NCI-H2171 treated with DMSO at 0.1 percent for 48 hours (cell line): ENCODE measurements around the gene LRRC8C.

Source experiments
- DNase-seq: peaks from one replicate; lab custom pipeline; 2025; lab: John Stamatoyannopoulos, UW

The LRRC8C gene

DNA sequence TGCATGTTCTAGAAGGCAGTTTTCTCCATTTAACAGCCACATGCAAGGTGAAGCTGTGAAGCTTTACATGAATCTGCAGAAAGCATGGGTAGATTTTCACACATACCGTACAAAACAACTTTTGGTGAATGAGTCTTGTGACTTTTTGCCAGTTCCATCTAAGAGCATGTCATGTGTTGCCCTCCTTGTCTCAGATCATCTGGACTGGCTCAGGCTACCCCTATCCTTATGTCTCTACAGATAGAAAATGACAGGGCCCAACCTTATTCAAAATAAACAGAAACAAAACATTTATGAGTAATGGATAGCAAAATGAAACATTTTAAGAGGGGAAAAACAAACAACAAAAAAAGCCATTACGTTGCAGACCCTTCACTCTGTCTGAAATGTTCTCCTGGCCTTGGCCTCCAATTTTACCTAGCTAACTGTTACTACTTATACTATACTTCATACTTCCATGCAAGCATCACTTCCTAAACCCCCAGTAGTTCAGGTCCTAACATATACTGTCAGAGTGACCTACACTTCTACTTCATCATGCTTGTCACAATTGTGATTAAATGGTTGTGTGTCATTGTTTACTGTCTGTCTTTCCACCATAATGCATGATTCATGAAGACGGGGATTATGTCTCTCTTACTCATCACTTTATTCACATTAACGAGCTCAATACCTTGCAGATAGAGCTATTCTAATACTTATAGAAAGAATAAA, 39.0 kb downstream of the LRRC8C start:
- DNase-seq = no peak

- DNase-seq = no peak
Measured at GRCh38 chr1:89672489-89673183, 39.7 kb downstream of the LRRC8C start.

GRCh38 chr1:89673251-89673650, 40.3 kb downstream of the LRRC8C start:
- no peak for DNase-seq

DNA sequence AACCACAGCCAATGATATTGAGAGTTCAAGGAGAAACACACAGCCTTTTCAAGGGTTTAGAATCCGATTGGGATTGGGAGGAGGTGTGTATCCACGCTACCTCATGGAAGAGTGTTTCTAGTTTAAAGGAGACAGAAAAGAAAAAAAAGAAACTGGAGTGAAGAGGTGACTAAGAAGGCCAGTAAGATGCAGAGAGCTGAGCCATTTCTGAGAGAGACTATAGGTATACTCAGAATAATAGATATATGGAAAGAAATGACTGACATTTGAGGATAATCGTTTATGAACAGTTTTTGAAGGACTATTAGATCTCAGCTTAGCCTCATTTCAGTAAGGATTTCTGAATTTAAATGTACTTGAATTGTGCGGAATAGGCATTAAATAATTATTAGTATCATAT, 42.8 kb downstream of the LRRC8C start:
- no peak for DNase-seq

DNA sequence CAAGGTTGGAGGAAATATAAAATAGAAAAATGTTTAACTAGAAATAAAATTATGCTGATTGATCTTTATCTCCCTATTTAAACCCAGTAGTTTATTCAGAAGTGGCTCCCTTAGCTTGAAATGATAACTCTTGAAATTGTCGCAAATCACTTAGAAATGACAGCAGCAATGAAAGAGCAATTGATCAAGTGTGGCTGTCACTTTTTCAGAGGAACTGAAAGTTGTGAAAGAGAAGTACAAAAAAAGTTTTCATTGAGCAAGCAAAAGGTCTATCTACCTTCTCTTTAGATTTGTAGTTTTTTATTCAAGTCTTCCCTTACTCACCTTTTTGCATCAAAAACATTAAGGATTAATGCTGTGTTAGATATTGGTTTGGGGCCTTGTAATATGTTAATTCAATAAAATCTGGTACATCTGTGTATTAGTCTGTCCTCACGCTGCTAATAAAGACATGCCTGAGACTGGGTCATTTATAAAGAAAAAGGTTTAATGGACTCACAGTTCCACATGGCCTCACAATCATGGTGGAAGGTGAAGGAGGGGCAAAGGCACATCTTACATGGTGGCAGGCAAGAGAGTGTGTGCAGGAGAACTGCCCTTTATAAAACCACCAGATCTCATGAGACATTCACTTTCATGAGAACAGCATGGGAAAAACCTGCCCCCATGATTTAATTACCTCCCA, 48.3 kb downstream of the LRRC8C start:
- no peak for DNase-seq

GRCh38 chr1:89682611-89683010, 49.7 kb downstream of the LRRC8C start:
- no peak for DNase-seq

GRCh38 chr1:89685461-89685860, 52.5 kb downstream of the LRRC8C start:
- DNase-seq = no peak

GRCh38 chr1:89686520-89686919, 53.6 kb downstream of the LRRC8C start:
- no peak for DNase-seq

- no peak for DNase-seq
Measured at GRCh38 chr1:89687254-89687653, 54.3 kb downstream of the LRRC8C start.

DNA sequence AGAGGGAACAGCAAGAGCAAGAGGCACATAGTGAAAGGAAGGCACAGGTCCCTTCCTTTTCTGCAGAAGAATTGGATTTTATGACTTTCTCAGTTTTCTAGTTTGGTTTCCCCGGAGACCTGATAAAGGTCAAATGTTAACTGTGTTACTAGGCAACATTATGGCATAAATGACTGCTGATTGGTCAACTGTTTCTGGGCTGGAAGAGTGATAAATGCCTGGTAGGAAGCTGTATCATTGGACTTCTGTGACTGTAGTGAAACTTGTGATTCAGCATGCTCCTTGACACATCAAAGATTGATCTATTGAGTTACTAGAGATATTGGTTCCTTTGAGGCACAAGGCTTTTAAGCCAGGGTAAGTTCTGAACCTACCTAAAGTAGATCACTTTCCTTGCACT, 55.7 kb downstream of the LRRC8C start:
- DNase-seq = no peak

DNA sequence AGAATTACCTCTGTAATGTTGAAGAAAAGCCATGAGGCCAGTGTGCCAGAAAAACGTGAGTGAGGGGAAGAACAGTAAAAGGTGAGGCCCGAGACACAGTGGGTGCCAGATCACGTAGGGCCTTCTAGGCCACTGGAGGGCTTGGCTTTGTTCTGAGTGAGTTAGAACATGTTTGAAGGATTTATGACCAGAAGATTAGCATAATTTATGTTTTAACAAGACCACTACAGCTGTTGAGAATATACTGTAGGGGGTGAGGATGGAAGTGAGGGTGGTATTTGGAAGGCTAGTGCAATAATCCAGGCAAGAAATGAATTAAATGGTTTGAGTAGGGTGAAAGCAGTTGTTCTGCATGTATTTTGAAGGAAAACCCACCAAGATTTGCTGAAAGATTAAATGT, 56.3 kb downstream of the LRRC8C start:
- no peak for DNase-seq

DNA sequence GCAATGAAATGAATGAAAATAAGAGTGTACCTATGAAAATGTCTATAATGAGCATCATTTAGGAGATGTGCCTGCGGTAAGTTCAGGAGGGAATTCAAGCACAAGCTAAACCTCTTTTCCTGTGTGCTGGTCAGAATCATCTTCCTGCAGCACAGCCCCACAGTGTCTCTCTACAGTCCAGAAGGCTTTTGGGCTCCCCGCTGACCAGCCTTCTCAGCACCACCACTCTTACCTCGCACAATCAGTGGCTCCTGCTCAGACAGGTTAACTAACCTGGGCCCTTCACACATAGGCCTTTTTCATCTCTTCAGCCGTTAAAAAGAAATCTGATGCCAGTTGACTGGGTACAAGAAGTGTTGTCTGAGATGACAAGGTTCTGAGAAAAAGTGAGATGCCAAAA, 57.7 kb downstream of the LRRC8C start:
- no peak for DNase-seq

- DNase-seq = no peak
Measured at GRCh38 chr1:89692601-89693521, 59.9 kb downstream of the LRRC8C start.

DNA sequence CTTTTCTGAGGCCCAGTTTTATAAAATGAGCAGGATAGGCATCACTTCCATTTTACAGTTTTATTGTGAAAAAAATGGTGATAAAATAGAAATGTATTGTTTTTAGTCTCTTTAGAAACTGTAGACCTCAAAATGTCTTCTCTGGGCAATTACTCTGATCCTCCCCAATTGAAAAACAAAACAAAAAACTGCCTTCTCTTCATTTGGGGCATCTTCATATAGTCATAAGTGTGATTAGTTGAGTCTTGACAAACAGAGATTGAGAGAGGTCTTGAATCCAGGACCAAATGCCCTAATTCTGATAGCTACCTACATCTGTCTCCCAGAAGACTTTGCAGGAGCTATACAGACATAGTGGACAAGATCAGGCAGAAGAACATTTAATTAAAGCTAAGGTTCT, 62.9 kb downstream of the LRRC8C start:
- DNase-seq = no peak

GRCh38 chr1:89697383-89697782, 64.5 kb downstream of the LRRC8C start:
- DNase-seq = no peak

DNA sequence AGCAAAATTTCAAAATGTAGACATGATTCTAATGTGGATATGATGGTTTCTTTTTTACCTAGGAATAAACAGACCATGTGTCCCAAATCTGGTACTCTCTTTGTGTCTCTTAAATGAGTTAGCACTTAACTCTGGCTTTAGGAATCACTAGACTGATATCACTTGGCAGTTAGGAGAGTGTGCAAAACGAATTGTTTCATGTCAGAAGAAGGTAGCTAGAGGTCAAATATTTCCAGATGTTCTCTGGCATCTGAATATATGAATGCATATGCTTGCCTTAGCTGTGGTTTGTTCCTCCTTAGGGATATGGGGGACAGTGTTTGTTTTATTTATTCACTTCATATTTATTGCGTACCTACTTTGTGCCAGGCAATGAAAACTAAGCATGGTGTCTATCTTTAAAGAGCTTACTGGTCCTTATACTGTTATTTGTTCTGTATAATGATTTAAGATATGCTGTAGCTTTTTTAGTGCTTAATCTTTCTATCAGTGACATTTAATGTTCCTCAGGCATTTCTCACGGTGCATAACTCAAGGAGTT, 65.2 kb downstream of the LRRC8C start:
- DNase-seq = no peak

- no peak for DNase-seq
Measured at GRCh38 chr1:89698624-89699023, 65.7 kb downstream of the LRRC8C start.

DNA sequence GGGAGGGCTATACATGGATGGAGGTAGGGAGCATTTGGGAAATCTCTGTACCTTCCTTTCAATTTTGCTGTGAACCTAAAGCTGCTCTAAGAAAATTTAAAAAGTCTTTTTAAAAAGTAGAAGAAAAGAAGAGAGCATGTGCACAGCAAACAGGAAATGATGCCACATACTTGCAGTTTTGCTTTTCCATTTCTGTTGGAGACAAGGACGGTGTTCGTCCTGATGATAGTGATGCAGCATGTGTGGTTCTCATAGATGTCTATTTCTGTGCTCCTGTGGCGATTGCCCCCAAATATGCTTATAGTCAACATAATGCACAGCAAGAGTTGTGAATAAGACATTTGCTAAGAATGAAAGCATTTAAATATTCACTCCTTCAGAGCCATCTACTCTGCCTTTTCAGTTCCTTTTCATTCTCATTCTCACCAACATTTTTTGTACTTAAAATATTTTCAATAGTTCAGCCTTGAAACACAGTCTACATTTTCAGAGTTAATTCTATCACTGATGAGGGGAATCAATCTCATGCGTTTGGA, 66.6 kb downstream of the LRRC8C start:
- no peak for DNase-seq

DNA sequence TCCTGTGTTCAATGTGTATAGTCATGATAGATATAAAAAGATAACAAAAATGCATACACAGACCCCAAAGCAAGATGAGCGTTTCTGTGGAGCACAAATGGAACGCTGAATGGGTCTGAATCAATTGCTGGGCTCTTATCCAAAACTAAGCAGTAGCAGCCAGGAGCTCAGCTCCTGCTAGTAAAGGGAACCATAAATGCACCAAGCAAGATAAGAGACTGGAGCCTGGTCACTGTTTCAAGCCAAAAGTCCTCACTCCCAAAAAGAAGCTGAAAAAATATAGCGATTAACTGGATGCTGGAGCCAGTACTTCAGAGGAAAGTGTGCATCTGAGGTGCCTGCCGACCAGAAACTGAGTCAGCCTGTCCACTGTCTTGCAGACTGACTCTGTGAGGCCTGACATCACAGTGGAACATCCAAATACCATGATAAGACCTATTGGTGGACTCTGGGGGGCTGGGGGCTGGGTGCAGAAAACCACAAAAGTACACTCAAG, 68.9 kb downstream of the LRRC8C start:
- DNase-seq = no peak

DNA sequence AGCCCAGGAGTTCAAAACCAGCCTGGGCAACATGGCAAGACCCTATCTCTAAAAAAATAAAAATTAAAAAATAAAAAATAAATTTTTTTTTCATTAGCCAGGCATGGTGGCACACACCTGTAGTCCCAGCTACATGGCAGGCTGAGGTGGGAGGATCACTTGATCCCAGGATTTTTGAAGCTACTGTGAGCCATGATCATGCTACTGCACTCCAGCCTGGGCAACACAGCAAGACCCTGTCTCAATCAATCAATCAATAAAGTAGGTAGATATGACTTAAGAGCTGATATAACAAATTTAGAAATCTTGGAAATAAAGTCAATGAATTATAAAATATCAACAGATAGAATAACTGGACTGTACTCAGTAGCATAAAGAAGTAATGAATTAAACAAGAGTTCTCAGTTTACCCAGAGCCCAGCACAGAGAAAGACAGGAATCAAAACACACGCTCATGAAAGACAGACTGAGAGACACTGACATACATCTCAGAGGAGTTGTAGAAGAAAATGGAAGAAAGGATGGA, 69.7 kb downstream of the LRRC8C start:
- no peak for DNase-seq

DNA sequence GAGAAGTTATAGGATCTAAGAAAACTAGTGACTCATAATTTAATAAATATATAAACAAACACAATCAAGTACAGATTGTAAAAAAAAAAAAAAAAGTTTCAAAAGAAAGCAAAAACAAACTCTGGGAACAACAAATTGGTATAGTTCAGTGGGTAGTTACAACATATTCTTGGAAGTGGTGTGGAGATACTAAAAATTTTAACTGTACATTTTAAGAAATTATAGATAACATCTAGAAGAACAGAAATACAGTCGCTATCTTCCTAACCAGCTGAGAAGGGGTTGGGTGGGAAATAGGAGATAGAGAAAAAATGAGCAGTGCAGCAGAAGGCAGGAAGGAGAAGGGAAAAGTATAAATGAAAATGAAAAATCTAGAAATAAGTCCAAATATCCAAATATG, 70.5 kb downstream of the LRRC8C start:
- no peak for DNase-seq
